Uterus (tissue), 2 donors: ENCODE results near the gene MUS81.

Experiments
- POLR2A ChIP-seq, 2 donors: fragments of 450-650 bp; IDR thresholded peaks; one replicate each; pipeline ENCODE4 v1.6.1; 2016; ENCODE audit warnings: antibody characterized with exemption in 2 of 2, mild to moderate bottlenecking in 1 of 2, moderate library complexity in 1 of 2
- TF ChIP-seq, protein P1 (sequence below), 4 experiments: fragments of 200-600 bp in 2 of 4; fragments of 450-650 bp in 2 of 4; sonication (generic) in 2 of 4; IDR thresholded peaks; one replicate each; pipeline ENCODE4 v1.5.1; 2016 to 2019; ENCODE audit warnings: antibody characterized with exemption in 4 of 4, mild to moderate bottlenecking in 2 of 4, moderate library complexity in 1 of 4

DNA sequence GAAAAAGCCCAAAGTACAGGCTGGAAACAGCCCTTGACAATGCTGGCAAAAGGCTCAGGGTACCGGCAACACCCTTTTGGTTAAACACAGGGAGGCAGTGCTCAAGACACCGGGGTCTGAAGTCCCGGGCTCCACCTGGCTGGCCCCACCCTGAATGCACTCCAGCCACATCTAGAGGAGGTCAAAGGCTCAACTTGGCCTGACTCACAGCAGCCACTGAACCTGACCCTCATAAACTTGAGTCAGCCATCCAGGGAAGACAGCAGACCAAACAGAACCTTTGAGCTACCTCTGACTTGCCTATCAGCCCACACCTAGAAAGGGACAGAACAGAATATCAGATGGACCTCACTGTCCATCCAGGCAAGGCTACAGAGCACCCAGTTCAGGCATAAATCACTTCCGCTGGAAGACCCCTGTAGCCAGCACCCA, 6.1 kb upstream of the MUS81 start:
- TF ChIP-seq, protein P1, sequence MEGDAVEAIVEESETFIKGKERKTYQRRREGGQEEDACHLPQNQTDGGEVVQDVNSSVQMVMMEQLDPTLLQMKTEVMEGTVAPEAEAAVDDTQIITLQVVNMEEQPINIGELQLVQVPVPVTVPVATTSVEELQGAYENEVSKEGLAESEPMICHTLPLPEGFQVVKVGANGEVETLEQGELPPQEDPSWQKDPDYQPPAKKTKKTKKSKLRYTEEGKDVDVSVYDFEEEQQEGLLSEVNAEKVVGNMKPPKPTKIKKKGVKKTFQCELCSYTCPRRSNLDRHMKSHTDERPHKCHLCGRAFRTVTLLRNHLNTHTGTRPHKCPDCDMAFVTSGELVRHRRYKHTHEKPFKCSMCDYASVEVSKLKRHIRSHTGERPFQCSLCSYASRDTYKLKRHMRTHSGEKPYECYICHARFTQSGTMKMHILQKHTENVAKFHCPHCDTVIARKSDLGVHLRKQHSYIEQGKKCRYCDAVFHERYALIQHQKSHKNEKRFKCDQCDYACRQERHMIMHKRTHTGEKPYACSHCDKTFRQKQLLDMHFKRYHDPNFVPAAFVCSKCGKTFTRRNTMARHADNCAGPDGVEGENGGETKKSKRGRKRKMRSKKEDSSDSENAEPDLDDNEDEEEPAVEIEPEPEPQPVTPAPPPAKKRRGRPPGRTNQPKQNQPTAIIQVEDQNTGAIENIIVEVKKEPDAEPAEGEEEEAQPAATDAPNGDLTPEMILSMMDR (IDR thresholded peaks at IDR 0.05) = no peak
- TF ChIP-seq POLR2A (IDR thresholded peaks at IDR 0.05) = no peak
